Gastrocnemius medialis (tissue), 4 donors: Measurements from ENCODE around the gene PIH1D1.
A peak's percentile ranks its signal among the peaks of the same experiment; 100 is the strongest.

Source experiments
- CTCF ChIP-seq, 5 experiments: fragments of 450-650 bp in 3 of 5; fragments of 200-600 bp in 2 of 5; sonication (generic) in 2 of 5; IDR thresholded peaks in 4 of 5; conservative IDR thresholded peaks in 1 of 5; 1 replicate in 4 of 5; 2 replicates in 1 of 5; pipeline ENCODE4 v1.5.1; 2016 to 2019; ENCODE audit warnings: antibody characterized with exemption in 5 of 5, mild to moderate bottlenecking in 3 of 5, moderate library complexity in 3 of 5
- POLR2A ChIP-seq, 2 donors: fragments of 450-650 bp; IDR thresholded peaks; one replicate each; pipeline ENCODE4 v1.6.1; 2017; ENCODE audit warnings: antibody characterized with exemption in 2 of 2, mild to moderate bottlenecking in 2 of 2, moderate library complexity in 2 of 2

- TF ChIP-seq CTCF (IDR thresholded peaks at IDR 0.05 in 4 of 5, conservative IDR thresholded peaks at IDR 0.05 in 1 of 5) (no peak), POLR2A (IDR thresholded peaks at IDR 0.05) (peak; percentile 24 to 62)
Measured at GRCh38 chr19:49497047-49497788, 45.6 kb upstream of the PIH1D1 start.
